ENCODE results near the gene PDE6D.

The PDE6D gene

DNA sequence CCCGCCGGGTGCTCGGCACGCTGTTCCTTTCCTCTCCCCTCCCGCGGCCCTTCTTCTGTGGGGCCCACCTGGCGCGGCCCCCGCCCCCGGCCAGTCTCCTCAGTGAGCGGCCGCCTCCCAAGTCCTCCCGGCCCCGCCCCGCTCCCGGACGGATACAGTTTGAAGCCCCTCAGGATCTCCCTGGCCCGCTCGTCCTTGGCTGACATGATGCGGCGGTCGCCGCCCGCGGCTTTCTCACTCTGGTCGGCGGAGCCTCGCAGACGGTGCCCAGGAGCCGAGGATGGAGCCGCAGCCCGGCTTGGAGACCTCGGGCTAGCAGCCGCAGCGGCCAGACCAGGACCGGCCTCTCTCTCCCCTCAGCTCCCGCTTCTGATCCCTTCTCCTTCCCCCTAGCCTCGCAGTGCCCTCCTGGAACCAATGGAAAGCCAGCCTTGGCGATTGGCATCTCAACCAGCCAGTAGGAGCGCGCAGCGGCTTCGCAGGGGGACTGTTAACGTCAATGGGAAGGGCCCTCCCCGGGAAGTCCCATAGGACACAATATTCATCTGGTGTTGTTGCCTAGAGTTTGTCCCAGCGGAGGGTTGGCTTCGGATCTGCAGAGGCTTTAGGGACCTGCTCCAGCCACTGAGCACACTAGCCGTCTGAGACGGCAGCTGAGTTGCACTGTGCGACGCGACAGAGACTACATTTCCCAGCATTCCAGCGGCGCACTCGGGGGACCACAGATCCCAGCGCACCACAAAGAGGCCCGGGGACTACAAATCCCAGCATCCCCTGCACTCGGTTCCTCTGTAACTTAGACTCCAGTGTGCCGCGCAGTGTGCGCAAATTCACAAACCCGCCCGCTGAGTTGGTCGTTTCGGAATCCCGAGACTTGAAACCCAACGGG is at the start of gene PDE6D:
PDE6D (minus strand) TSS at position 374 of the 889 bp plus-strand sequence; CDS start at position 206, 168 bp downstream.
- peak; percentile 100 for DNase-seq (ENCODE audit: low read depth)

DNA sequence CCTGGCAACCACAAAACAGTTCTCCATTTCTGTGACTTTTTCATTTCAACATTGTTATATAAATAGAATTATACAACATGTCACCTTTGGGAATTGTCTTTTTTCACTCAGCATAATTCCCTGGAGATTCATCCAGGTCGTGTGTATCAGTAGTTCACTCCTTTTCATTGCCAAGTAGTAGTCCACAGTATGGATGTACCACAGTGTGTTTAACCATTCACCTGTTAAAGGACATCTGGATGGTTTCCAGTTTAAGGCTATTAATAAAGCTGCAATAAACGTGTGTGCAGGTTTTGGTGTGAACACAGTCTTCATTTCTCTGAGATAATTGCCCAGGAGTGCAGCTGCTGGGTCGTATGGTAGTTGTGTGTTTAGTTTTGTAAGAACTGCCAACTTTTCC is 40.8 kb upstream of the PDE6D start:
- DNase-seq (ENCODE audit: low read depth): no peak

DNA sequence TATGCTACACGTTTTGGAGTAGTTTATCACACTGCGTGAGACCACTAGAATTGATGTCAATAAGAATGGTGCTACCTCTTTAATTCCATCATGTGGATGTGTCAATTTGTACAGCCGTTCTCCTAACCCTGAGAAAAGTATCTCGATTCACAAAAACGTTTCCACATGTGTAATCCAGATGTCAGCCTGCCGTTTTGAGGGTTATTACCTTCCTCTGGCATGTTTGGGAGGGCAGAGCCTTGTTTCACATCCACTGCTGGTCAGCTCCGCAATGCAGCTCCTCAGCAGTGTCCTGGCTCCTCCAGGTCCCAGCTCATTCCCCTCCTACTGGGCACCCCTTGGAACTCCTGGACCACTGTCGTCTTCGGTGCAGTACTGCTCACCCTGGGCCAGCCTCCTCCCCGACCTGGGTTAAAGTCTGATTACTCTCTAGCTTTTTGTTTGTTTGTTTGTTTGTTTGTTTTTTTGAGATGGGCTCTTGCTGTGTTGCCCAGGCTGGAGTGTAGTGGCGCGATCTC is 39.8 kb upstream of the PDE6D start:
- DNase-seq (ENCODE audit: low read depth): no peak

DNA sequence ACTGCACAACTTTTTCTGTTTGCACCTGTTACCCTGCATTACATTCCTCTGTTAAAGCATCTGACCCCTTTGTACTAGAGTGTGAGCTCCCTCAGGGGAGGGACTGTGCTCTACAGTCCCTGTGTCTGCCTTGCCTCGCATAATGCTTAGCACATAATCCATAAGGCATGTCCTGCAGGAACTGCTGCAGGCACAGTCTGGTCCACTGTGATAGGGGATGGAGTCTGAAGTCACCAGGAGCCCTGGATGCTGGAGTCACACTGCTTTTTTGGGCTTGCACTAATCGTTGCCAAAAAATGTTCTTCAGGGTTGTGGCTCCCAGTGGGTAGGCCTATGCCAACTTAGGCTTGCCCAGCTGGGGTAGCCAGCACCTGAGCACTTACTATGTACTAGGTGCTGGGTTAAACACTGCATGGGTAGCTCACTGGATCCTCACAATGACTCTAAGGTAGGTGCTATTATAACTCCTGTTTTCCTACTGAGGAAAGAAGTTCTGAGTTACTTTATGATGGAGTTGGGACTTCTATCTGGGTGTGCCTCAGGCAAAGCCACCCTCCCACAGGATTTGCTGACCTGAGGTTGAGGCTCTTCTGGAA is 38.5 kb upstream of the PDE6D start:
- DNase-seq (ENCODE audit: low read depth): no peak

DNA sequence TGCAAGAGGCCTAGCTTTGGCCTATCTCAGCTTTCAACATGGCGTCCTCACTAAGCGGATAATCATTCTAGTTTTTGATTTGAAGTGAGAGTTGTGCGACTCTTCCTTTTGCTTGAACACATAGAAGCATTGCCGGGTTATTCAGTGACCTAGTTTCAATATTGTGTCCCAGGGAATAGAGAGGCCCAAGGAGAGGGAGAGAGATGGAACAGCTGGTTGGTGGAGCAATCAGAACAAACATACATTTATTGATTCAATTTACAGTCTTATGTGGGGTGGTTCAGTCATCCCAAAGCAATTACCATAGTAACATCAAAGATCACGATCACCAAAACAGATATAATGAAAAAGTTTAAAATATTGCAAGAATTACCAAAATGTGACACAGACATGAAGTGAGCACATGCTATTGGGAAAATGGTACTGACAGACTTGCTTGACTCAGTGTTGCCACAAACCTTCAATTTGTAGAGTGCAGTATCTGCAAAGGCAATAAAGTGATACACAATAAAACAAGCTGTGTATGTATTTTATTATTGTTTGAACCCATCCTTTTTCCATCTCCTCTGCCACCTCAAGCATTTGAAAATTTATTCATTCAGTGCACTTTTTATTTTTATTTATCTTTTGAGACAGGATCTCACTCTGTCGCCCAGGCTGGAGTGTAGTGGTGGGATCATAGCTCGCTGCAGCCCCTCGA is 35.4 kb upstream of the PDE6D start:
- no peak for DNase-seq (ENCODE audit: low read depth)

DNA sequence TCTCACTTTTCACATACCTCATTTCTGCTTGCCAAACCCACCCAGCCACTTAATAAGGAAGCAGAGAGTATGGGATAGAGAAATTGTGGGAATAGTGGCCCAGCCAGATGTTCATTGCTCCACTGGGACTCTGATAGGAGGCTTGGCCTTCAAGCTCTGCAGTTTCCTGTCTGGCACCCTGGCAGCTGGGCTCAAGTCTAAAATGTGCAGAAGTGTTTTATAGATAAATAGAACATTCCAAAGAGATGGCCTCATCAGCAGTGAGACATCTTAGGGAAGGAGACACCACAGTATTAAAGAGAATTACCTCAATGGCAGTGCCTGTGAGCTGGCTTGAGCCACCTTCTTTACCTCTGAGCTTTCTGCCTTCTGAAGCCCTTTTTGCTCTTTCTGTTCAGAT is 29.8 kb upstream of the PDE6D start:
- DNase-seq (ENCODE audit: low read depth): peak; percentile 69

DNA sequence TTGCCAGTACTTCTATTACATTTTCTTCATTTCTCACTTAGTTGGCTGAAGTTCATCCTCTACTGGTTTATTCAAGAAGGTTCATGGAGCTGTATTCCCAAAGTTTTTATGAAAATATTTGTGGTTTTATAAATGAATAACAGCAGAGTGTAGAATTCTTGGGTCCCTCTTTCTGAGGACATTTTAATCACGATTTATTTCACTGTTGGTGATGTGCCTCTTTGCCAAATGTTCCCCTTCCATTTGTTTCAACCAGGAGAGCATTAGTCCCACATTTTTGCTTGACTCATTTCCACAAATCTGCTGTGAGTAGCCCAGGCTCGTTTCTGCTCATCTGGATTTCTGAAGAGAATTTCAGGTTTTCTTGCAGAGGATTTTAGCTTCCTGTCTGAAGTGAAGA is 25.9 kb upstream of the PDE6D start:
- DNase-seq (ENCODE audit: low read depth): no peak

DNA sequence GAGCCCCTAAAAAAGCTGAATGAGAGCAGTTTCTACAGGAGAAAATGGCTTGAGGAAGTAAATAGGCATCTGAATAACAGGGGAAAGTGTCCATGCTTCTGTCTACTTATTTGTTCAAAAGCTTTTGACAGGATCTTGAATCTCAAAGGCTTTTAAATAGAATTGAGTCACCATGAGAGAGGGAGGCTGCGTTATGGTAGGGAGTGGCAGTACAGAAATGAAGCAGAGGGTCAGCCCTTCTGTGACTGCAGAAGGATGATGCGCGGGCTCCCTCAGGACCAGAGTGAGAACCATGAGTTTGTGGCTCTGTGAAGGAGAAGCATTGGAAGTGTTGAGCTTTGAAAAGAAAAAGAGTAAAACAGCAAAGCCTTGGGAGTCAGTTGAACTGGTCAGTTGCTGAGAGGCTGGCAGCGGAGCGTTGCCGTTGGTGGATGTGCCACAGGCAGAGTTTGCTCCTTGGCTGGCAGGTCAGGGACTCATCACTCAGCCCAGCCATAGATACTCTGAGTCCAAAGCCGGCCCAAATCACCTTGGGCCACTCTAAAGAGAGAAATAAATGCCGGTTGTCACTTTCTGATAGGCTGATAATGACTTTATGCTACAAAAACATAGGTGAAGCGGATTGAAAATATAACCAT is 22.5 kb upstream of the PDE6D start:
- DNase-seq (ENCODE audit: low read depth): no peak

DNA sequence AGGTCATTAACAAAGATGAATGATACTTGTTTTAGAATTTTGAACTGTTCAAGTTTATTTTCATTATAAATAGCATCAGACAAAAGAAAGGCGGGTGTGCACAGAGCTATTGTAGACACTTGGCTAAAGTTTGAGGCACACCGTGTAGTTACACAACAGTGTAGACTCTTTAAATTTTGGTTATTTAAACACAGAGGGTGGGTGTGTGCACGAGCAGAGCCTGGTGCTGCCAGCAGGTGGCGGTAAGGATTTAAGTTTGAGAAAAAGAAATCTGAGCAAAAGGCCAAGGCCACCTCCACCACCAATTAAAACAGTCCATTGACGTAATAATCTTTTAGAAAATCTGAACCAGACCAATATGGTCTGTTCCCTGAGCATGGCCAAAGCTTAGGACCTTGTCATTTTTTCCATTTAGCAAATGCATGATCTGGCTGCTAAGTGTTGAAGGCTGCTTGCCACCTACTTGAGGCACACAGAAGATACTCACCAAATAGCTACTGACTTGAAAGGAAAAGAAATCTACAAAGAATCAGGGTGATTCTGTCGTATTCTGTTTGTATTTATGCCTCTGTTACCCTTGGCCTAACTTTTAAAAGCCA is 19.5 kb upstream of the PDE6D start:
- DNase-seq (ENCODE audit: low read depth): no peak

DNA sequence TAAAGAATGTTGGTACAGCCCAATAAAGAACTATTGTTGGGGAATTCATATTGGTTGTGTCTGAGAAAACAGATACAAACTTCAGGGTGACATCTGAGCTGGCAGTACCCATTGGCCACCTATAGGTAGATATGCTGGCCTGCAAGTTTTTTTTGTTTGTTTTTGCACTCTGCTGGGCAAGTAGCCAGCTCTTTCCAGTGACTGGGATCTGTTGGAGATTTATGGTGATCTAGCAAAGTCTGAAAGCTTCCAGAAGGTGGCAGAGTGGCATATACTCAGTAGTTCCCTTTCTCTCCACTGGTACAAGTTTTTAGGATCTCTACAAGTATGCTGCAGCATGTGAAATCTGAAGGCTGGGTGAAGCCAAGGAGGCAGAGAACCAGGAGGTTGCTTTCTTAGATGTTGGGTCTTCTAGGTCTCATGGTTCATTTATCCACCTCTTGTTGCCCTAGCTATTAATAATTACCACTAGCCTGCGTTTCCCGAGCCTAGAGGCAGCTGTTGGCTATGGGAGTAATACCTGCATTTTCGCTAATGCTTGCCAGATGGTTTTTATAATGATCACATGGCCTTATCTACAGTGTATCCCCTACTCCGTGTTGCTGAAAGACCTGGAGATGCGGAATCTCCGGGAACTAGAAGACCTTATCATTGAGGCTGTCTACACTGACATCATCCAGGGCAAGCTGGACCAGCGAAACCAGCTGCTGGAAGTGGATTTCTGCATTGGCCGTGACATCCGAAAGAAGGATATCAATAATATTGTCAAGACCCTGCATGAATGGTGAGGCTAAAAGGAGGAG is 14.6 kb upstream of the PDE6D start:
- peak; percentile 63 for DNase-seq (ENCODE audit: low read depth)

DNA sequence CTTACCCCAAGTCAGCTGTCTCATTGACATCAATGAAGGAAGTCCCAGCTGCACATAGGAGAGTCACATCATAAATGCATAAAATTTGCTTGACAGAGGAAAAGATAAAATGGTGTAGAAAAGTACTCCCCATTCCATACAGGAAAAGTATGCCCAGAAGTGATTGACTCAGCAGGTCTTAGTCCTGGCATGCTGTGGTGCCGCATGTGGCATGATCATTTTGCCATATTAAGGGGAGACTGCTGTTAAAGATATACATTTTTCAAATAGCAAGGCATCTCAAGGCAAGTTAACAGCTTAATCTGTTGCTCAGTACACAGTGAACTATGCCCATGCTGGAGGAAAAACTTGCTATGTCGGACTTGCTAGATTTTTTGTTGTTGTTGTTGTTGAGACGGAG is 13.3 kb upstream of the PDE6D start:
- no peak for DNase-seq (ENCODE audit: low read depth)

DNA sequence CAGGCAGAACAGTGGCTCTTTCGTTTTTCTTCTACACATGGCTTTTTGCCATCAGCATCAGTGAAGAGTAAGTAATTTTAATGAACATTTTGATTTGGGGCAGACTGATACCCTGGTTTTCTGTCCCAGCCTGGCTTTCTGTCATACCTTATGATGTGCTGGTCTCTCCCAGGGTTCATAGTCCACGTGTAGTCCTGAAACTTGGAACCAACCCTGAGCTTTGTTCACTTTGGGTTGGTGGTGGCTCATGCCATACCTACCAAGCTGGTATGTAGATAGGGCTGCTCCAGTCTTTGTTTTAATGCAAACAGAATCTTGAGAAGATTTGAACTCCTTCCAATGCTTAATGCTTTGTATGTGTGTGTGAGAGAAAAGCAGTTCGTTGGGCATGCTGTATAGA is 10.0 kb upstream of the PDE6D start:
- no peak for DNase-seq (ENCODE audit: low read depth)

DNA sequence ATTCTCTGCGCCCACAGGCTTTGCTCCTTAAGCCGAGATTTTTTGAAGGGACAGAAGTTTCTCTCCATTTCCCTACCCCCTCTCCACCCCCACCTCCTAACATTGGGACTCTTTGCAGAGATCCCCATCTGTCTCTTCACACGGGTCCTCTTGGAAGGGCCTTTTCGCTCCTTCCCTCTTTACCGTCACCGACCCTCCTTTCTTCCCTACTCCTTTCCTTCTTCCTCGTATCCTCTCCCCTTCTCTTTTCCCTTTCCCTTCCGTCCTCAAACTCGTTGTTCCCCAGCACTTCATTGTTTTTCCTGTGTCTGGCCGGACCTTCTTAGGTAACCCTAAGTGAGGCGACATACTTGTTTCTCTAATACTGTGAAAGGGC is 5.8 kb upstream of the PDE6D start:
- DNase-seq (ENCODE audit: low read depth): no peak

DNA sequence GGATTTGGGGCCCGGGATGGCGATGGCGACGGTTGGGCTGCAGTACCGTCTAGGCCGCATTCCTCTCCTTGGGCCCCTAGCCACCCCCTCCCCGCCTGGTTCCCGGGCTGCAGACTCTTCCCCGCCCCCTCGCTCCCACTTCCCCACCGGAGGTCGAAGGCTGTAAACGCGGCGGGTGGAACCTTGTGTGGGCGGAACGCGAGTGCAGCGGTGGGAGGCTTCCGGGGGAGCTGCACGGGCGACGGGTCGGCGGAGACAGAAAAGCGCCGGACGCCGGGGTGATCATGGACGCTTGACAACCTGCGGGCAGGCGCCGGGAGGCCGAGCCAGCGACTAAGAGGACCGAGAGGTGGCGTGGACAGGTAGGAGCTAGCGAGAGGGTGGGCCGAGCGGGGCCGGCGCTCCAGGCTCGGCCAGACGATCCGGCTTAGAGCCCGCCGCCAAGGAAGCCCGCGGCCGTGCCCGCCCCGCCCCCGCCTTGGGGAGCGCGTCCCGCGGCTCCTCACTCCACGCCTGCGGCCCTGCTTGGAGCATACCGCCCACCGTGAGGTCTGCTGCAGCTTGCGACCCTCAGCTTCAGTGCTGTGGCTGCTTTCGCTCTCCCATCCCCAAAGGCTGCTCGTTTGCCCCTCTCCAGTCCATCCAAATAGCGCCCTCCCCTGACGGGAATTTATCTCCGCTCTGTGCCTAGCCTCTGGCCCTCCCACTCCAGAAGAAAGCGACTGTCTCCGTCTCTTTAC is 5.3 kb upstream of the PDE6D start, which contains the start of gene COPS7B:
COPS7B (plus strand) TSS at position 269 of the 740 bp plus-strand sequence. CDS start 2,126 bp downstream, outside the sequence.
- DNase-seq (ENCODE audit: low read depth): peak; percentile 41

DNA sequence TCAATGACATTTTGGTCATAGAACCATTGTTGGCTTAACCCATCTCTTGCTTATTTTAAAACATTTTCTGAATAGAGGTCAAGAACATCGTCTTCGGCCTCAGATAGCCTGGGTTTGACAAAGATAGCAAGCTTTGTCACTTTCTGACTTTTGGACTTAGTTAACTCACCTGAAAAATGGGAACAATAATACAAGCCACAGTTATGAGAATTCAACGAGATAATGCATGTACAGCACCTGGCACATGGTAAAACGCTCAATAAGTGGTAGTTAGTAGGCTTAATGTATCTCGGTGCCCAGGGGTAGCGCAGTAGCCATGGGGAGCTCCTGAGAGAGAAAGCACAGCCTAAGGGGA is 4.7 kb upstream of the PDE6D start:
- no peak for DNase-seq (ENCODE audit: low read depth)

DNA sequence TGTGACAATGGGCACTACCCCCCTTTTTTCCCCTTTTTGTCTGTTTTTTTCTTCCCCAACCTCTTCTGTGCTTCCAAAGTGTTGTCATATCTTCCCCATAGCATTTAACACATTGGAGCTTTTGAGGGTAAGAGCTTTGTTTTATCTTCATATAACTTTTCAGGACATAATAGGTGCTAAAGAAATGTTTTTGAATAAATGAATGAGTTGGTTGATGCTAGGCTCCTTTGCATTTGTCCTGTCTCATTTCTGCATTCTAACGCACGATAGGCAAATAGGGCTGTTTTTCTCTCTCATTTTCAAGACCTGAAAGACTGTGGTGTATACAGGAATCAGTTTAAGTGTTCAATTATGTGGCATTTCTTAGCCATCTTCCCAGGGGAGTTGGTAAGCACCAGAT is 4.3 kb upstream of the PDE6D start:
- DNase-seq (ENCODE audit: low read depth): no peak

DNA sequence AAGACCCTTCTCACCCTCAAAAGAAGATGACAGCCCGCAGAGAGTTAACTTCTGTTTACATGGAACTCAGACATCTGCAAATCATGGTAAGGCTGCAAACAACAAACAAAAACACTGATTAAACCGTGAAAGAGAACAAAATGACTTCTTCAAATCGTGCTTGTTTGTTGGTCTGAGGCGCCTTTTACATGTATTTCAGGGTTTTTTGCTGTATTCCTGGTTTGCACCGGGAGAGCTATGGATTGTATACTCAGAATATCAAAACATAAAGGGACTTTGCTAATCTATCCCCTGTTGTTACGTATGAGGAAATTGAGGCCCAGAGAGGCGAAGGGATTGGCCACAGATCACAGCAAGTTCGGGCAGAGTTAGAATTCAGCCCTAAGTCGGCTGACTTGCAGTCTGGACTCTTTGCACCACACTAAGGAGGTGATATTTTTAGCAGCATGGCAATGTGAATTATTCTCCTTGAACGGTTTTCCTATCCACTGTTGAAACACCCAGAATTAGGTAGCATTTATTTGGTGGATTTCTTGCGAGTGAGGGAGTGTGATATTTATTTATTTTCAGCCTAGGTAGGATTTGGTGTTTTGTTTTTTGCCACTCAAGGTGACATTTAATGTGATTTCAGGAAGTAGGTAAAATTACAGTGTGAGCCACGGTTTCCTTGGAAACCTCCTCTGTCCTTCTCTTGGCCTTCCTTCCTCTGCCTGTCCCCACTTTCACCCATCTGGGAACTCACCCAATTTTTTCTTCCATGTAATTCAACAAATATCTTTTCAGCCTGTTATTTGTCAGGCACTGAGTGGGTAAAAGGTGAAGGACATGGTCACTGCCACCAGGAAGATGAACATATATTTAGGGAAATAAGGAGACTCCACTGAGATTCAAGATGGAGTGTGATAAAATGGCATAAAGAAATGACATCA is 980 bp upstream of the PDE6D start:
- DNase-seq (ENCODE audit: low read depth): no peak

DNA sequence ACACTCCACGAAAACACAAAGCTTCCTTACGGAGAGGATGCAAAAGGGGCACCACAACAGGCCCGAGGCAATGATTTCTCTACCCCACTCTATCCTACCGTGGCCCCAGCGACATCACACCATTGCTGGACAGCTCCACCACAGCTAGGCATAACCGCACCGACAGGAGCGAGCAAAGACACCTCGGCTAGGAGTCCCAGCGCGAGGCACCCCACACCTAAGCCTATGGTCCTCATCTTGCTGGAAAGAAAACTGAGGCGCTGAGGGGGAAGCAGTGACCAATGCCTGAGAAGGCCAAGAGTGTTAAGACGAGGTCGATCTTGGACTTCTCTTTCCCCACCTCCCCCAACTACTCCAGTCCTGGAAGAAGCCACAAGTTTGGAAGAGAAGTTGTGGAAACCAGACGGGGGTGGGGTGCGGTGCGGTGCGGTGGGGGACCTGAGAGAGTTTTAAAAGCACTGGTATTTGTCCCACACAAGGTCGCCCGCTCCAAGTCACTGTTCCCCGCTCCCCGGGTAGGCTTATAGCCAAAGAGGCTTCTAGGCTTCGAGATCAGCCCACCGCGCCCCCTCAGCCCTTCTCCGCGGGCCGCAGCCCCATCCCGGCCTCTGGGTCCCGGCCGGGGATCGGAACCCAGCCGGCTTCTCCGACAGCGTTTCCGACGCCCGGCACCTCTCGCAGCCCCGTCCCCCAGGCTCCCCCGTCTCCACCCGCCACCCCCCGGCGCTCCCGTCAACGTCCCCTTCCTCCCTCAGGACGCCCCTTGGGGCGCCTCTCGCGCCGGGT is 766 bp downstream of the PDE6D start:
- DNase-seq (ENCODE audit: low read depth): no peak
